Neural progenitor cell (in vitro differentiated cells): ENCODE results near the gene LGALS3BP. TPM values are rescaled to one million over a fixed set of nuclear protein-coding genes. Genes with fewer than 3 reads are reported as not detected.

Experiments used
- DNase-seq: peaks from one replicate; pipeline ENCODE4 v3.0.0-alpha.2; 2016; ENCODE audit warnings: low spot score
- H2AFZ ChIP-seq: fragments of 200-600 bp; sonication (generic); replicated peaks from 2 replicates; pipeline ENCODE4 v1.6.1; 2016; ENCODE audit warnings: antibody characterized with exemption
- H3F3A ChIP-seq: fragments of 200-600 bp; sonication (generic); 2 replicates; pipeline ENCODE4 v1.6.1; 2016; ENCODE audit warnings: antibody characterized with exemption, low read depth
- H3K27ac ChIP-seq: fragments of 200-600 bp; sonication (generic); 2 replicates; pipeline ENCODE4 v1.5.1; 2016; ENCODE audit warnings: mild to moderate bottlenecking
- H3K27me3 ChIP-seq: fragments of 200-600 bp; sonication (generic); 2 replicates; pipeline ENCODE4 v1.6.1; 2016; ENCODE audit warnings: mild to moderate bottlenecking, moderate library complexity
- H3K36me3 ChIP-seq: fragments of 200-600 bp; sonication (generic); 2 replicates; pipeline ENCODE4 v1.5.1; 2016
- H3K4me1 ChIP-seq: fragments of 200-600 bp; sonication (generic); 2 replicates; pipeline ENCODE4 v1.6.1; 2016; ENCODE audit warnings: mixed run types
- H3K4me2 ChIP-seq: fragments of 200-600 bp; sonication (generic); 2 replicates; pipeline ENCODE4 v1.6.1; 2016
- H3K4me3 ChIP-seq: fragments of 200-600 bp; sonication (generic); 2 replicates; pipeline ENCODE4 v1.5.1; 2016
- H3K79me2 ChIP-seq: fragments of 200-600 bp; sonication (generic); 2 replicates; pipeline ENCODE4 v1.6.1; 2016; ENCODE audit warnings: low read depth
- H3K9ac ChIP-seq: fragments of 200-600 bp; sonication (generic); 2 replicates; pipeline ENCODE4 v1.6.1; 2016
- H3K9me3 ChIP-seq: fragments of 200-600 bp; sonication (generic); 2 replicates; pipeline ENCODE4 v1.5.1; 2016; ENCODE audit warnings: low read depth
- H4K20me1 ChIP-seq: fragments of 200-600 bp; sonication (generic); 2 replicates; pipeline ENCODE4 v1.6.1; 2016; ENCODE audit warnings: low read depth
- H3K27ac Mint-ChIP-seq: 3 replicates; pipeline ENCODE4 v1.8.0; 2021; ENCODE audit warnings: mixed read lengths
- H3K27me3 Mint-ChIP-seq: 2 replicates; pipeline ENCODE4 v1.8.0; 2022; ENCODE audit warnings: low read depth, mild to moderate bottlenecking, inconsistent platforms, moderate library complexity, mixed read lengths; ENCODE audit not compliant: insufficient read depth
- H3K36me3 Mint-ChIP-seq: 3 replicates; pipeline ENCODE4 v1.8.0; 2021; ENCODE audit warnings: mixed read lengths
- H3K4me1 Mint-ChIP-seq: 3 replicates; pipeline ENCODE4 v1.8.0; 2021; ENCODE audit warnings: mixed read lengths
- H3K4me3 Mint-ChIP-seq: 3 replicates; pipeline ENCODE4 v1.8.0; 2021; ENCODE audit warnings: mild to moderate bottlenecking, moderate library complexity, mixed read lengths
- H3K9me3 Mint-ChIP-seq: 3 replicates; pipeline ENCODE4 v1.8.0; 2020; ENCODE audit warnings: mixed read lengths
- EZH2 ChIP-seq: fragments of 200-600 bp; sonication (generic); IDR thresholded peaks from 2 replicates; pipeline ENCODE4 v1.6.1; 2017; ENCODE audit warnings: antibody characterized with exemption, mild to moderate bottlenecking, moderate library complexity
- EZH2phosphoT487 ChIP-seq: fragments of 200-600 bp; sonication (generic); IDR thresholded peaks from 2 replicates; pipeline ENCODE4 v1.6.1; 2017; ENCODE audit warnings: antibody characterized with exemption
- total RNA-seq: library from RNA; depleted of rRNA; stranded (reverse); fragments of >200 nt; gene quantifications from 2 replicates; pipeline ENCODE4 v1.2.3, GENCODE V29; 2015; ENCODE audit warnings: low replicate concordance
- TF ChIP-seq, protein P1 (sequence below): fragments of 200-600 bp; sonication (generic); IDR thresholded peaks from 2 replicates; pipeline ENCODE4 v1.5.1; 2017; ENCODE audit warnings: antibody characterized with exemption, mild to moderate bottlenecking

Gene LGALS3BP
- total RNA-seq, 1 donor from 2014 or later = 17.5 TPM

DNA sequence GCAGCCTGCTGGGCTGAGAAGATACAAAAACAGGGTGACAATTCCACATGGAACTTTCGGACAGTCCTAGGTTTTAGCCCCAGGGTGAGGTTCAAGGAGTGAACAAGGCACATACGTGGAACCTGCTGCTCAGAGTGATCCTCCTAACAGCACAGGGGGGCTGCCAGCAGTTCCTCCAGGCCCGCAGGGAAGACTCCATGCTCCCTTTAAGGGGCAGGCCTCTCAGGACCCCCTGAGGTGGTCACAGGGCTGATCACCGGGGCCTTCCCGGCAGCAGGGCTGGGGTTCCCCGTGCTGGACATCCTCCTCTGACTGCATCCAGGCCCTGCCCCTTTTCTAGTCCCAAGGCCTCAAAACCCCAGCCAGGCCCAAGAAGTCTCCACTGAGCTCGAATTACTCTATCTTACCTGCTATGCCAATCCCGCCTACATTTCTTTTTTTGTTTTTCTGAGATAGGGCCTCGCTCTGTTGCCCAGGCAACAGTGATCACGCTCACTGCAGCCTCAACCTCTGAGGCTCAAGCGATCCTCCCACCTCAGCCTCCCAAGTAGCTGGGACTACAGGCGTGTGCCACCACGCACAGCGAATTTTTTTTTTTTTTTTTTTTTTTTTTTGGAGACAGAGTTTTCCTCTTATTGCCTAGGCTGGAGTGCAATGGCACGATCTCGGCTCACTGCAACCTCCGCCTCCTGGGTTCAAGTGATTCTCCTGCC, 19.5 kb upstream of the LGALS3BP start:
- no peak for TF ChIP-seq EZH2phosphoT487
- no peak for TF ChIP-seq EZH2
- TF ChIP-seq, protein P1, sequence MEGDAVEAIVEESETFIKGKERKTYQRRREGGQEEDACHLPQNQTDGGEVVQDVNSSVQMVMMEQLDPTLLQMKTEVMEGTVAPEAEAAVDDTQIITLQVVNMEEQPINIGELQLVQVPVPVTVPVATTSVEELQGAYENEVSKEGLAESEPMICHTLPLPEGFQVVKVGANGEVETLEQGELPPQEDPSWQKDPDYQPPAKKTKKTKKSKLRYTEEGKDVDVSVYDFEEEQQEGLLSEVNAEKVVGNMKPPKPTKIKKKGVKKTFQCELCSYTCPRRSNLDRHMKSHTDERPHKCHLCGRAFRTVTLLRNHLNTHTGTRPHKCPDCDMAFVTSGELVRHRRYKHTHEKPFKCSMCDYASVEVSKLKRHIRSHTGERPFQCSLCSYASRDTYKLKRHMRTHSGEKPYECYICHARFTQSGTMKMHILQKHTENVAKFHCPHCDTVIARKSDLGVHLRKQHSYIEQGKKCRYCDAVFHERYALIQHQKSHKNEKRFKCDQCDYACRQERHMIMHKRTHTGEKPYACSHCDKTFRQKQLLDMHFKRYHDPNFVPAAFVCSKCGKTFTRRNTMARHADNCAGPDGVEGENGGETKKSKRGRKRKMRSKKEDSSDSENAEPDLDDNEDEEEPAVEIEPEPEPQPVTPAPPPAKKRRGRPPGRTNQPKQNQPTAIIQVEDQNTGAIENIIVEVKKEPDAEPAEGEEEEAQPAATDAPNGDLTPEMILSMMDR = no peak
- Histone ChIP-seq H2AFZ (no peak overlapping the region), H4K20me1 (peaks cover 44% of the 10 kb centered on the region), H3K9me3 (no peaks in the 10 kb centered on the region), H3F3A (no peaks in the 10 kb centered on the region), H3K4me2 (no peak overlapping the region), H3K27ac (no peak overlapping the region), H3K36me3 (no peaks in the 10 kb centered on the region), H3K4me3 (no peak overlapping the region), H3K4me1 (peaks cover 3% of the 10 kb centered on the region), H3K27me3 (no peaks in the 10 kb centered on the region), H3K9ac (no peak overlapping the region), H3K79me2 (no peaks in the 10 kb centered on the region)
- Mint-ChIP-seq H3K27me3 (peaks cover 3% of the 10 kb centered on the region), H3K4me1 (peaks cover 11% of the 10 kb centered on the region), H3K4me3 (no peak overlapping the region), H3K36me3 (peaks cover 16% of the 10 kb centered on the region), H3K9me3 (no peaks in the 10 kb centered on the region), H3K27ac (no peak overlapping the region)
- DNase-seq = no peak

DNA sequence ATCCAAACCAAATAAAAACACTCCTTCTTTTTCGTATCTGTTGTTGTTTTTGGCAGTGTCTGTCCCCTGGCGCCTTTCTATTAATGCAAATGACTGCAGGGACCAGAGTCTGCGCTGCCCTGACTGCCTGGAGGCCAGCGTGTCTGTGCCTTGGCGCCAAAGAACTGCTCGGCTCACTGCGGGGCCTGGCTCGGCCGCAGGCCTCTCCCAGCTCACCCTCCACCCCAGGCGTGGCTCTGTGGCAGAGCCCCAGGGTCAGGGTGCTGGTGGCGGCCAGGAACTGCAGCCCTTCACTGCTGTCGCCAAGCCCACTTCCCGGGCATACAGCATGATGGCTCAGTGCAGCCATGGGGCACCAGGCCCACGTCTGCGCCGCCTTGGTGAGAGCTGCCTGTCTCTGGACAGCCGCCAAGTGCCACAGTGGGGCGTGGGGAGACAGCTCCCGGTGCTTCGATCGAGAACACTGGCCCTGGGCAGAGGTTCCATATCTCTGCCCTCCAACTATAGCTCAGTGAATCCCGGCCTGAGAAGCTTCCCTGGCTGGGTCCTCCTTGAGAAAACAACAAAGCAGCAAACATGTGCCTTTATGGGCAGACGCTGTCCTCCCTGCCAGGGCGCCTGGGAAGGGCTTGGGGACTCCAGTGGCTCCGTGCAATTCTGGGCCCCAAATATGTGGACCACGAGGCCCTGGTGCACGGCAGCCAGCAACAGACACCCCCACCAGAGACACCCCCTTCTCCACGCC, 18.8 kb upstream of the LGALS3BP start:
- H3K36me3 Mint-ChIP-seq = peaks cover 17% of the 10 kb centered on the region
- no peak overlapping the region for H3K27ac Mint-ChIP-seq
- H3K27me3 Mint-ChIP-seq = peaks cover 3% of the 10 kb centered on the region
- H4K20me1 ChIP-seq = peaks cover 42% of the 10 kb centered on the region
- H3K4me3 Mint-ChIP-seq = no peak overlapping the region
- no peaks in the 10 kb centered on the region for H3K9me3 Mint-ChIP-seq
- TF ChIP-seq, protein P1 = no peak
- TF ChIP-seq EZH2phosphoT487 (no peak), EZH2 (no peak)
- H3K4me3 ChIP-seq = no peak overlapping the region
- no peaks in the 10 kb centered on the region for H3F3A ChIP-seq
- no peak overlapping the region for H3K4me2 ChIP-seq
- no peaks in the 10 kb centered on the region for H3K9me3 ChIP-seq
- no peak overlapping the region for H3K9ac ChIP-seq
- H3K27ac ChIP-seq = no peak overlapping the region
- H3K36me3 ChIP-seq = no peaks in the 10 kb centered on the region
- peaks cover 1% of the 10 kb centered on the region for H3K4me1 ChIP-seq
- no peaks in the 10 kb centered on the region for H3K27me3 ChIP-seq
- no peak for DNase-seq
- peaks cover 8% of the 10 kb centered on the region for H3K4me1 Mint-ChIP-seq
- H3K79me2 ChIP-seq = no peaks in the 10 kb centered on the region
- no peak overlapping the region for H2AFZ ChIP-seq

DNA sequence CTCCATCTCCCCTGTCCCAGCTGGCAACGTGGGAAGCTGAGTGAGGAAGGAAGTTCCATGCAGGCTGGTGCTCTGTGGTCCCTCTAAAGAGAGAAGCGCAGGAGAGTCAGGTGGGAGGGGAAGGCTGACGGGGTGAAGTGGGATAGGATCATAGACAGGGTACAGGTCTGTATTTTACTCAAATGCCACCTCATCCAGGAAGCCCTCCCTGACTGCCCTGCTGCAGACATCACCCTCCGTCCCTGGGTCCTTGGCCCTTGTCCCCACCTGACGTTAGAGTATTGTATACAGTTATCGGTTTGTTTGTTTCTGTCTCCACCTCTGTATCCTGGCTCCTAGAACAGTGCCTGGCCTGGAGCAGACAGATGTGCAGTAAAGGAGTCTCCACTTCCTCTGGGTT, 18.2 kb upstream of the LGALS3BP start:
- peaks cover 38% of the 10 kb centered on the region for H4K20me1 ChIP-seq

More for the DNA sequence above, 18.2 kb upstream of the LGALS3BP start:
- Mint-ChIP-seq H3K36me3 (peaks cover 22% of the 10 kb centered on the region), H3K4me1 (peaks cover 7% of the 10 kb centered on the region), H3K9me3 (no peaks in the 10 kb centered on the region), H3K4me3 (no peak overlapping the region), H3K27me3 (peaks cover 3% of the 10 kb centered on the region), H3K27ac (no peak overlapping the region)
- no peaks in the 10 kb centered on the region for H3K36me3 ChIP-seq
- H3K27me3 ChIP-seq = no peaks in the 10 kb centered on the region
- H3K79me2 ChIP-seq = no peaks in the 10 kb centered on the region
- TF ChIP-seq EZH2 = no peak
- no peak for TF ChIP-seq EZH2phosphoT487
- TF ChIP-seq, protein P1 = no peak
- no peak for DNase-seq
- H3K9me3 ChIP-seq = no peaks in the 10 kb centered on the region
- H2AFZ ChIP-seq = no peak overlapping the region
- no peak overlapping the region for H3K4me2 ChIP-seq
- no peaks in the 10 kb centered on the region for H3K4me1 ChIP-seq
- no peak overlapping the region for H3K4me3 ChIP-seq
- no peak overlapping the region for H3K9ac ChIP-seq
- H3F3A ChIP-seq = no peaks in the 10 kb centered on the region
- no peak overlapping the region for H3K27ac ChIP-seq
